HCT116 (cell line): ENCODE results near the gene LSM7. TPM values are rescaled to one million over a fixed set of nuclear protein-coding genes. Genes with fewer than 3 reads are reported as not detected.

Experiments
- ATAC-seq: fragments of 200-7000 bp; cut with Tn5 transposase; 2 replicates; pipeline ENCODE4 v1.9.1; 2020; ENCODE audit warnings: mild to moderate bottlenecking, moderate library complexity
- BruUV-seq: library from RNA; stranded (reverse); fragments of 400-500 nt; replicated peaks from 2 replicates; lab custom pipeline; 2021; lab: Mats Ljungman, UMichigan
- CTCF ChIA-PET: fragments of 300-600 bp; sonication (Branson Sonifier 250); formaldehyde crosslinking; loops from one replicate; lab custom pipeline; 2021; ENCODE audit warnings: antibody characterized with exemption; lab: Charles Lee
- POLR2A ChIA-PET: fragments of 300-600, 350-600 bp; sonication (Branson Sonifier 250); formaldehyde crosslinking; loops from one replicate; lab custom pipeline; 2021; ENCODE audit warnings: antibody characterized with exemption; lab: Charles Lee
- RAD21 ChIA-PET, 2 experiments: fragments of 300-600 bp; sonication (Branson Sonifier 250); formaldehyde crosslinking; loops; one replicate each; lab custom pipeline; 2023; ENCODE audit warnings: low total read pairs in 2 of 2; ENCODE audit not compliant: uncharacterized antibody in 2 of 2, unreplicated experiment in 2 of 2, low non-redundant PET in 1 of 2; lab: Charles Lee
- DNase-seq: peaks from one replicate; pipeline ENCODE4 v3.0.0-alpha.2; 2010; ENCODE audit warnings: low read depth, low spot score
- H2AFZ ChIP-seq: fragments of 200-600 bp; shearing (Covaris generic), sonication (generic); 2 replicates; pipeline ENCODE4 v1.6.1; 2017; ENCODE audit warnings: low read depth, mixed run types, mixed read lengths, antibody characterized with exemption, low read length; ENCODE audit not compliant: poor library complexity, severe bottlenecking
- H3K27ac ChIP-seq: 2 replicates; pipeline ENCODE4 v1.5.1; 2012; ENCODE audit warnings: low read depth, low read length
- H3K27me3 ChIP-seq: fragments of 200-600 bp; sonication (generic); 2 replicates; pipeline ENCODE4 v1.6.1; 2016; ENCODE audit warnings: mixed run types, low read length, mixed read lengths; ENCODE audit not compliant: insufficient read depth
- H3K36me3 ChIP-seq, 2 experiments: fragments of 200-500 bp in 1 of 2; fragments of 200-600 bp in 1 of 2; sonication (Bioruptor generic) in 1 of 2; sonication (generic) in 1 of 2; 2 replicates each; pipeline versions ENCODE4 v1.5.1 to v1.6.1; 2014 to 2016; ENCODE audit warnings: low read length in 2 of 2, inconsistent platforms in 1 of 2, mixed read lengths in 1 of 2, mixed run types in 1 of 2; ENCODE audit not compliant: insufficient read depth in 2 of 2, control insufficient read depth in 1 of 2
- H3K4me1 ChIP-seq, 2 experiments: fragments of 200-600 bp in 1 of 2; sonication (generic) in 1 of 2; 2 replicates each; pipeline versions ENCODE4 v1.5.1 to v1.6.1; 2012 to 2017; ENCODE audit warnings: low read length in 2 of 2, inconsistent platforms in 1 of 2, mild to moderate bottlenecking in 1 of 2, mixed read lengths in 1 of 2, mixed run types in 1 of 2, moderate library complexity in 1 of 2; ENCODE audit not compliant: insufficient read depth in 2 of 2, control insufficient read depth in 1 of 2
- H3K4me2 ChIP-seq: fragments of 200-600 bp; sonication (generic); 2 replicates; pipeline ENCODE4 v1.6.1; 2017; ENCODE audit warnings: mixed run types, low read length, mixed read lengths
- H3K4me3 ChIP-seq, 2 experiments: fragments of 200-600 bp in 1 of 2; sonication (generic) in 1 of 2; replicated peaks in 1 of 2; 2 replicates each; pipeline ENCODE4 v1.5.1; 2011 to 2016; ENCODE audit warnings: low read length in 2 of 2, control low read depth in 1 of 2, low read depth in 1 of 2, mild to moderate bottlenecking in 1 of 2, mixed read lengths in 1 of 2, mixed run types in 1 of 2
- H3K79me2 ChIP-seq: fragments of 200-600 bp; sonication (generic); 2 replicates; pipeline ENCODE4 v1.6.1; 2017; ENCODE audit warnings: mild to moderate bottlenecking, mixed run types, low read length, moderate library complexity, mixed read lengths; ENCODE audit not compliant: insufficient read depth
- H3K9ac ChIP-seq: fragments of 200-600 bp; sonication (generic); 2 replicates; pipeline ENCODE4 v1.6.1; 2016; ENCODE audit warnings: low read length, mixed read lengths
- H3K9me2 ChIP-seq: fragments of 200-600 bp; sonication (generic), shearing (Covaris generic); 2 replicates; pipeline ENCODE4 v1.6.1; 2017; ENCODE audit warnings: mixed run types, mild to moderate bottlenecking, moderate library complexity; ENCODE audit not compliant: insufficient read depth
- H3K9me3 ChIP-seq, 2 experiments: fragments of 200-500 bp in 1 of 2; fragments of 200-600 bp in 1 of 2; sonication (Bioruptor generic) in 1 of 2; sonication (generic) in 1 of 2; 2 replicates each; pipeline ENCODE4 v1.6.1; 2014 to 2017; ENCODE audit warnings: low read length in 2 of 2, mixed read lengths in 2 of 2, inconsistent platforms in 1 of 2, low read depth in 1 of 2, mild to moderate bottlenecking in 1 of 2, mixed run types in 1 of 2, moderate library complexity in 1 of 2; ENCODE audit not compliant: control insufficient read depth in 1 of 2, insufficient read depth in 1 of 2
- H4K20me1 ChIP-seq: fragments of 200-600 bp; sonication (generic), shearing (Covaris generic); 2 replicates; pipeline ENCODE4 v1.6.1; 2017; ENCODE audit warnings: mixed run types, mild to moderate bottlenecking, moderate library complexity; ENCODE audit not compliant: insufficient read depth
- ATF3 ChIP-seq: IDR thresholded peaks from 2 replicates; pipeline ENCODE4 v1.6.1; 2012
- CEBPB ChIP-seq: IDR thresholded peaks from 2 replicates; pipeline ENCODE4 v1.6.1; 2012; ENCODE audit warnings: low read depth
- CTCF ChIP-seq, 3 experiments: fragments of 200-600 bp in 1 of 3; sonication (generic) in 1 of 3; IDR thresholded peaks in 2 of 3; conservative IDR thresholded peaks in 1 of 3; 2 replicates each; pipeline ENCODE4 v1.5.1; 2012 to 2017; ENCODE audit warnings: low read depth in 2 of 3, low read length in 2 of 3, antibody characterized with exemption in 1 of 3, borderline replicate concordance in 1 of 3, control low read depth in 1 of 3, mild to moderate bottlenecking in 1 of 3, mixed read lengths in 1 of 3, mixed run types in 1 of 3, moderate library complexity in 1 of 3; ENCODE audit not compliant: insufficient read depth in 1 of 3
- EGR1 ChIP-seq: IDR thresholded peaks from 2 replicates; pipeline ENCODE4 v1.6.1; 2012; ENCODE audit warnings: low read depth
- EZH2 ChIP-seq: fragments of 200-600 bp; sonication (generic); IDR thresholded peaks from 2 replicates; pipeline ENCODE4 v1.6.1; 2017; ENCODE audit warnings: antibody characterized with exemption, mixed run types
- EZH2phosphoT487 ChIP-seq: fragments of 200-600 bp; IDR thresholded peaks from 2 replicates; pipeline ENCODE4 v1.6.1; 2018; ENCODE audit warnings: antibody characterized with exemption, borderline replicate concordance
- FOSL1 ChIP-seq: IDR thresholded peaks from 2 replicates; pipeline ENCODE4 v1.6.1; 2012; ENCODE audit warnings: low read depth
- JUND ChIP-seq: IDR thresholded peaks from 2 replicates; pipeline ENCODE4 v1.6.1; 2012
- MAX ChIP-seq: IDR thresholded peaks from 2 replicates; pipeline ENCODE4 v1.6.1; 2012
- POLR2A ChIP-seq: IDR thresholded peaks from 2 replicates; pipeline ENCODE4 v1.7.0; 2011; ENCODE audit warnings: borderline replicate concordance; ENCODE audit not compliant: insufficient read depth, insufficient read length; ENCODE audit errors: extremely low read depth
- POLR2AphosphoS5 ChIP-seq: IDR thresholded peaks from 2 replicates; pipeline ENCODE4 v1.6.1; 2011; ENCODE audit warnings: mild to moderate bottlenecking, low read depth, low read length, moderate library complexity
- RAD21 ChIP-seq: IDR thresholded peaks from 2 replicates; pipeline ENCODE4 v1.6.1; 2012; ENCODE audit warnings: low read depth, mild to moderate bottlenecking
- REST ChIP-seq: IDR thresholded peaks from 2 replicates; pipeline ENCODE4 v1.6.1; 2012; ENCODE audit warnings: low read depth
- SIN3A ChIP-seq: IDR thresholded peaks from 2 replicates; pipeline ENCODE4 v1.6.1; 2012; ENCODE audit warnings: low read depth
- SP1 ChIP-seq: IDR thresholded peaks from 2 replicates; pipeline ENCODE4 v1.6.1; 2012; ENCODE audit warnings: low read depth
- TCF7L2 ChIP-seq: IDR thresholded peaks from 2 replicates; pipeline ENCODE4 v1.7.0; 2011; ENCODE audit warnings: borderline replicate concordance, inconsistent platforms; ENCODE audit not compliant: insufficient read depth, insufficient read length; ENCODE audit errors: extremely low read depth
- YY1 ChIP-seq: IDR thresholded peaks from 2 replicates; pipeline ENCODE4 v1.6.1; 2011; ENCODE audit warnings: low read length, low read depth, moderate library complexity, mild to moderate bottlenecking; ENCODE audit not compliant: insufficient replicate concordance; ENCODE audit errors: extremely low read depth
- ZBTB33 ChIP-seq: IDR thresholded peaks from 2 replicates; pipeline ENCODE4 v1.6.1; 2011; ENCODE audit warnings: mild to moderate bottlenecking, low read length, moderate library complexity; ENCODE audit not compliant: insufficient replicate concordance; ENCODE audit errors: extremely low read depth
- ZFX ChIP-seq: fragments of 450-650 bp; IDR thresholded peaks from 2 replicates; pipeline ENCODE4 v1.6.1; 2017
- ZNF274 ChIP-seq: fragments of 200-500 bp; sonication (Bioruptor generic); IDR thresholded peaks from 2 replicates; pipeline ENCODE4 v1.6.1; 2014; ENCODE audit warnings: mild to moderate bottlenecking, low read depth, low read length, inconsistent platforms
- intact Hi-C: fragments of 100-400 bp; cut with micrococcal nuclease; formaldehyde crosslinking; loops from 2 replicates; pipeline ENCODE4 v1.10.0; 2022
- total RNA-seq: library from RNA; stranded (reverse); gene quantifications from one replicate; pipeline ENCODE4 v1.2.1, GENCODE V29; 2021; ENCODE audit not compliant: unreplicated experiment

LSM7 gene
- total RNA-seq, 1 experiment from 2014 or later = 190 TPM

GRCh38 chr19:2371656-2372055 lies 43.3 kb upstream of the LSM7 start:
- no peaks in the 10 kb centered on the region for H3K9me2 ChIP-seq
- H3K9ac ChIP-seq = no peak overlapping the region
- H3K27ac ChIP-seq = no peak overlapping the region
- H3K36me3 ChIP-seq = no peaks in the 10 kb centered on the region
- no peaks in the 10 kb centered on the region for H4K20me1 ChIP-seq
- POLR2A ChIA-PET = no interaction called here
- no peak overlapping the region for H3K4me3 ChIP-seq
- H3K79me2 ChIP-seq = no peaks in the 10 kb centered on the region
- H3K9me3 ChIP-seq = peaks cover 0 to 5% of the 10 kb centered on the region in 2 experiments; a peak in 1 of 4 replicates
- H3K4me1 ChIP-seq = peaks cover 4 to 18% of the 10 kb centered on the region in 2 experiments; a peak in 3 of 4 replicates
- intact Hi-C loops = no loop called here
- no peak overlapping the region for H3K4me2 ChIP-seq
- BruUV-seq = no TSS peak
- H3K27me3 ChIP-seq = no peaks in the 10 kb centered on the region
- DNase-seq (no peak), ATAC-seq (no peak)
- no peak overlapping the region for H2AFZ ChIP-seq
- RAD21 ChIA-PET = no interaction called here
- CTCF ChIA-PET = no interaction called here
- TF ChIP-seq JUND (no peak), TCF7L2 (no peak), FOSL1 (no peak), RAD21 (no peak), POLR2AphosphoS5 (no peak), EZH2phosphoT487 (no peak), MAX (no peak), ZFX (no peak), ZNF274 (no peak), CTCF (IDR thresholded peaks at IDR 0.05 in 2 of 3, conservative IDR thresholded peaks at IDR 0.05 in 1 of 3; ENCODE audit: borderline replicate concordance in 1 of 3, insufficient read depth in 1 of 3, low read depth in 2 of 3, low read length in 2 of 3) (no peak), YY1 (no peak), EGR1 (no peak), CEBPB (no peak), ZBTB33 (no peak), POLR2A (no peak), SIN3A (no peak), SP1 (no peak), REST (no peak), EZH2 (no peak), ATF3 (no peak)
